AG10803 (cell line): ENCODE results near the gene OXLD1.
"Not testable (repeated sequence)": the region's sequence is repeated elsewhere in the genome, so short reads cannot be mapped to it uniquely, and the experiment has no call there.

Experiments used
- DNase-seq: peaks from one replicate; pipeline ENCODE4 v3.0.0; 2010; ENCODE audit warnings: low read depth
- H3K4me3 ChIP-seq: 2 replicates; pipeline ENCODE4 v1.5.1; 2011; ENCODE audit warnings: mild to moderate bottlenecking, low read length, control low read depth
- CTCF ChIP-seq: conservative IDR thresholded peaks from 2 replicates; pipeline ENCODE4 v1.5.1; 2011; ENCODE audit warnings: mild to moderate bottlenecking, low read length, control low read depth, inconsistent platforms

Gene OXLD1

GRCh38 chr17:81680150-81680549 lies 13.7 kb upstream of the OXLD1 start:
- TF ChIP-seq CTCF = no peak
- no peak for DNase-seq
- H3K4me3 ChIP-seq = no peak overlapping the region

GRCh38 chr17:81676906-81677305 lies 10.5 kb upstream of the OXLD1 start:
- no peak for TF ChIP-seq CTCF
- DNase-seq = no peak
- H3K4me3 ChIP-seq = no peak overlapping the region

- peak; percentile 47 for DNase-seq
- peak; percentile 51 for TF ChIP-seq CTCF
- not testable (repeated sequence) for H3K4me3 ChIP-seq
Observed at GRCh38 chr17:81675515-81676221, 9.3 kb upstream of the OXLD1 start.

GRCh38 chr17:81673561-81674258 lies 7.3 kb upstream of the OXLD1 start:
- no peak overlapping the region for H3K4me3 ChIP-seq
- no peak for TF ChIP-seq CTCF
- DNase-seq = no peak

GRCh38 chr17:81672954-81673353 lies 6.5 kb upstream of the OXLD1 start:
- H3K4me3 ChIP-seq = no peak overlapping the region
- DNase-seq = no peak
- TF ChIP-seq CTCF = no peak

- TF ChIP-seq CTCF = no peak
- DNase-seq = no peak
- H3K4me3 ChIP-seq = no peak overlapping the region
Observed at GRCh38 chr17:81672504-81672903, 6.1 kb upstream of the OXLD1 start.

GRCh38 chr17:81667754-81668153 lies 1.3 kb upstream of the OXLD1 start:
- TF ChIP-seq CTCF = no peak
- DNase-seq = no peak
- no peak overlapping the region for H3K4me3 ChIP-seq
